GM18870 (cell line): ENCODE data around the gene DDX28.

ENCODE experiments used
- ATAC-seq: cut with Tn5 transposase; IDR thresholded peaks from one replicate; pipeline ENCODE4 v1.9.1; 2021; ENCODE audit warnings: moderate library complexity; ENCODE audit not compliant: unreplicated experiment

Gene DDX28

GRCh38 chr16:68022728-68023537 lies at the start of gene DDX28, which contains the start of gene DUS2:
Gene DDX28, minus strand, starts transcription at chr16:68023232. Its CDS starts 30 bp downstream, at chr16:68023202.
Gene DUS2, plus strand, starts transcription at chr16:68023284. Its CDS starts 14,740 bp downstream, at chr16:68038024.
- ATAC-seq, result peak; percentile 75

GRCh38 chr16:68072038-68072695 lies 49.1 kb upstream of the DDX28 start:
- no peak for ATAC-seq

GRCh38 chr16:68071518-68071901 lies 48.5 kb upstream of the DDX28 start:
- no peak for ATAC-seq

- no peak for ATAC-seq
Observed at GRCh38 chr16:68070806-68071517, 47.9 kb upstream of the DDX28 start.

- no peak for ATAC-seq
Observed at GRCh38 chr16:68070249-68070730, 47.3 kb upstream of the DDX28 start.

GRCh38 chr16:68069511-68070248 lies 46.6 kb upstream of the DDX28 start:
- ATAC-seq, result no peak

- no peak for ATAC-seq
Observed at GRCh38 chr16:68068926-68069325, 45.9 kb upstream of the DDX28 start.

- no peak for ATAC-seq
Observed at GRCh38 chr16:68066763-68067162, 43.7 kb upstream of the DDX28 start.

GRCh38 chr16:68065716-68066305 lies 42.8 kb upstream of the DDX28 start:
- no peak for ATAC-seq

GRCh38 chr16:68064791-68065365 lies 41.8 kb upstream of the DDX28 start:
- ATAC-seq, result no peak

- ATAC-seq, result no peak
Observed at GRCh38 chr16:68062910-68063393, 39.9 kb upstream of the DDX28 start.

- no peak for ATAC-seq
Observed at GRCh38 chr16:68061396-68061795, 38.4 kb upstream of the DDX28 start.

- ATAC-seq, result no peak
Observed at GRCh38 chr16:68059804-68060203, 36.8 kb upstream of the DDX28 start.

- no peak for ATAC-seq
Observed at GRCh38 chr16:68055395-68055794, 32.4 kb upstream of the DDX28 start.

- no peak for ATAC-seq
Observed at GRCh38 chr16:68049449-68049848, 26.4 kb upstream of the DDX28 start.

- no peak for ATAC-seq
Observed at GRCh38 chr16:68047987-68048386, 25.0 kb upstream of the DDX28 start.

- no peak for ATAC-seq
Observed at GRCh38 chr16:68046106-68046505, 23.1 kb upstream of the DDX28 start.

- ATAC-seq, result no peak
Observed at GRCh38 chr16:68041783-68042182, 18.8 kb upstream of the DDX28 start.

- ATAC-seq, result no peak
Observed at GRCh38 chr16:68040506-68041288, 17.7 kb upstream of the DDX28 start.
